ENCODE measurements around the gene USP48. TPM values are rescaled to one million over a fixed set of nuclear protein-coding genes. Genes with fewer than 3 reads are reported as not detected.
"Not testable (repeated sequence)": the region's sequence is repeated elsewhere in the genome, so short reads cannot be mapped to it uniquely, and the experiment has no call there.

The USP48 gene
- total RNA-seq, 1 donor from 2014 or later = 74.6 TPM

- no peak for DNase-seq (ENCODE audit: low spot score)
Measured at GRCh38 chr1:21775550-21775914, 7.4 kb downstream of the USP48 start.

- no peak for DNase-seq (ENCODE audit: low spot score)
Measured at GRCh38 chr1:21774835-21775549, 8.0 kb downstream of the USP48 start.

- DNase-seq (ENCODE audit: low spot score) = no peak
Measured at GRCh38 chr1:21773585-21773984, 9.4 kb downstream of the USP48 start.

GRCh38 chr1:21771672-21772071, 11.3 kb downstream of the USP48 start:
- DNase-seq (ENCODE audit: low spot score) = not testable (repeated sequence)

GRCh38 chr1:21770602-21771001, 12.3 kb downstream of the USP48 start:
- DNase-seq (ENCODE audit: low spot score) = not testable (repeated sequence)

- DNase-seq (ENCODE audit: low spot score) = no peak
Measured at GRCh38 chr1:21770201-21770600, 12.7 kb downstream of the USP48 start.

GRCh38 chr1:21767106-21767505, 15.8 kb downstream of the USP48 start:
- DNase-seq (ENCODE audit: low spot score) = not testable (repeated sequence)

- no peak for DNase-seq (ENCODE audit: low spot score)
Measured at GRCh38 chr1:21766210-21766609, 16.7 kb downstream of the USP48 start.

- peak; percentile 54 for DNase-seq (ENCODE audit: low spot score)
Measured at GRCh38 chr1:21764615-21765423, 18.1 kb downstream of the USP48 start.

GRCh38 chr1:21763694-21764419, 19.1 kb downstream of the USP48 start:
- DNase-seq (ENCODE audit: low spot score) = no peak

- DNase-seq (ENCODE audit: low spot score) = no peak
Measured at GRCh38 chr1:21763236-21763635, 19.7 kb downstream of the USP48 start.

- no peak for DNase-seq (ENCODE audit: low spot score)
Measured at GRCh38 chr1:21762022-21762404, 20.9 kb downstream of the USP48 start.

GRCh38 chr1:21761052-21761451, 21.9 kb downstream of the USP48 start:
- DNase-seq (ENCODE audit: low spot score) = no peak

- DNase-seq (ENCODE audit: low spot score) = no peak
Measured at GRCh38 chr1:21759818-21760217, 23.1 kb downstream of the USP48 start.

- no peak for DNase-seq (ENCODE audit: low spot score)
Measured at GRCh38 chr1:21759182-21759581, 23.8 kb downstream of the USP48 start.

GRCh38 chr1:21758614-21759013, 24.3 kb downstream of the USP48 start:
- no peak for DNase-seq (ENCODE audit: low spot score)

GRCh38 chr1:21756393-21757089, 26.4 kb downstream of the USP48 start:
- no peak for DNase-seq (ENCODE audit: low spot score)

GRCh38 chr1:21755067-21755466, 27.9 kb downstream of the USP48 start:
- no peak for DNase-seq (ENCODE audit: low spot score)

GRCh38 chr1:21754583-21754982, 28.4 kb downstream of the USP48 start:
- no peak for DNase-seq (ENCODE audit: low spot score)

- no peak for DNase-seq (ENCODE audit: low spot score)
Measured at GRCh38 chr1:21752186-21752585, 30.8 kb downstream of the USP48 start.

GRCh38 chr1:21751281-21751680, 31.7 kb downstream of the USP48 start:
- DNase-seq (ENCODE audit: low spot score) = no peak

GRCh38 chr1:21750841-21751240, 32.1 kb downstream of the USP48 start:
- DNase-seq (ENCODE audit: low spot score) = no peak

All from umbilical cord (tissue), 2 donors.